ENCODE results near the gene WNT16.

The WNT16 gene

GRCh38 chr7:121343302-121343701 is 14.5 kb downstream of the WNT16 start:
- intact Hi-C loops (cut with micrococcal nuclease), result no loop called here
- H3K27ac Mint-ChIP-seq, result no peak overlapping the region
- no peaks in the 10 kb centered on the region for H3K9me3 Mint-ChIP-seq
- H3K4me3 Mint-ChIP-seq, result no peak overlapping the region
- H3K4me1 Mint-ChIP-seq (ENCODE audit: low read depth), result no peaks in the 10 kb centered on the region
- H3K27me3 Mint-ChIP-seq, result no peaks in the 10 kb centered on the region
- H3K36me3 Mint-ChIP-seq (ENCODE audit: low read depth), result peaks cover 21% of the 10 kb centered on the region

GRCh38 chr7:121344093-121344492 is 15.3 kb downstream of the WNT16 start:
- Mint-ChIP-seq H3K27ac (no peak overlapping the region), H3K4me3 (no peak overlapping the region), H3K27me3 (no peaks in the 10 kb centered on the region), H3K4me1 (ENCODE audit: low read depth) (no peaks in the 10 kb centered on the region), H3K9me3 (no peaks in the 10 kb centered on the region), H3K36me3 (ENCODE audit: low read depth) (peaks cover 21% of the 10 kb centered on the region)
- intact Hi-C loops (cut with micrococcal nuclease), result no loop called here

- no peak overlapping the region for H3K27ac Mint-ChIP-seq
- no peaks in the 10 kb centered on the region for H3K27me3 Mint-ChIP-seq
- peaks cover 21% of the 10 kb centered on the region for H3K36me3 Mint-ChIP-seq (ENCODE audit: low read depth)
- H3K9me3 Mint-ChIP-seq, result no peaks in the 10 kb centered on the region
- H3K4me3 Mint-ChIP-seq, result no peak overlapping the region
- intact Hi-C loops (cut with micrococcal nuclease), result no loop called here
- H3K4me1 Mint-ChIP-seq (ENCODE audit: low read depth), result no peaks in the 10 kb centered on the region
Measured at GRCh38 chr7:121344497-121344896, 15.7 kb downstream of the WNT16 start.

GRCh38 chr7:121351682-121352081 is 22.9 kb downstream of the WNT16 start:
- Mint-ChIP-seq H3K27ac (no peak overlapping the region), H3K9me3 (no peaks in the 10 kb centered on the region), H3K4me3 (no peak overlapping the region), H3K4me1 (ENCODE audit: low read depth) (no peaks in the 10 kb centered on the region), H3K36me3 (ENCODE audit: low read depth) (peaks cover 40% of the 10 kb centered on the region), H3K27me3 (no peaks in the 10 kb centered on the region)
- intact Hi-C loops (cut with micrococcal nuclease), result no loop called here

GRCh38 chr7:121352323-121352722 is 23.5 kb downstream of the WNT16 start:
- H3K4me3 Mint-ChIP-seq, result no peak overlapping the region

GRCh38 chr7:121355574-121355973 is 26.8 kb downstream of the WNT16 start:
- H3K36me3 Mint-ChIP-seq (ENCODE audit: low read depth), result peaks cover 41% of the 10 kb centered on the region
- no peak overlapping the region for H3K4me3 Mint-ChIP-seq
- intact Hi-C loops (cut with micrococcal nuclease), result no loop called here
- H3K9me3 Mint-ChIP-seq, result no peaks in the 10 kb centered on the region
- no peaks in the 10 kb centered on the region for H3K27me3 Mint-ChIP-seq
- H3K4me1 Mint-ChIP-seq (ENCODE audit: low read depth), result no peaks in the 10 kb centered on the region
- H3K27ac Mint-ChIP-seq, result no peak overlapping the region

More at GRCh38 chr7:121352323-121352722, 23.5 kb downstream of the WNT16 start:
- Mint-ChIP-seq H3K4me1 (ENCODE audit: low read depth) (no peaks in the 10 kb centered on the region), H3K9me3 (no peaks in the 10 kb centered on the region), H3K27me3 (no peaks in the 10 kb centered on the region), H3K36me3 (ENCODE audit: low read depth) (peaks cover 40% of the 10 kb centered on the region), H3K27ac (no peak overlapping the region)
- intact Hi-C loops (cut with micrococcal nuclease), result no loop called here

- Mint-ChIP-seq H3K27ac (no peak overlapping the region), H3K9me3 (no peaks in the 10 kb centered on the region), H3K27me3 (no peaks in the 10 kb centered on the region), H3K4me3 (no peak overlapping the region), H3K4me1 (ENCODE audit: low read depth) (no peaks in the 10 kb centered on the region), H3K36me3 (ENCODE audit: low read depth) (peaks cover 53% of the 10 kb centered on the region)
- intact Hi-C loops (cut with micrococcal nuclease), result no loop called here
Measured at GRCh38 chr7:121360564-121360963, 31.8 kb downstream of the WNT16 start.

GRCh38 chr7:121366852-121367431 is 38.1 kb downstream of the WNT16 start:
- Mint-ChIP-seq H3K27me3 (no peaks in the 10 kb centered on the region), H3K9me3 (no peaks in the 10 kb centered on the region), H3K36me3 (ENCODE audit: low read depth) (peaks cover 52% of the 10 kb centered on the region), H3K4me1 (ENCODE audit: low read depth) (no peaks in the 10 kb centered on the region), H3K4me3 (no peak overlapping the region), H3K27ac (no peak overlapping the region)
- intact Hi-C loops (cut with micrococcal nuclease), result loop anchor here (1.0 kb wide), 1 partner anchor 180 kb away; no protein-coding TSS in a partner anchor

- no peak overlapping the region for H3K4me3 Mint-ChIP-seq
- intact Hi-C loops (cut with micrococcal nuclease), result no loop called here
- no peaks in the 10 kb centered on the region for H3K27me3 Mint-ChIP-seq
Measured at GRCh38 chr7:121369462-121369861, 40.7 kb downstream of the WNT16 start.

GRCh38 chr7:121371367-121371766 is 42.6 kb downstream of the WNT16 start:
- no peak overlapping the region for H3K27ac Mint-ChIP-seq

More at GRCh38 chr7:121369462-121369861, 40.7 kb downstream of the WNT16 start:
- Mint-ChIP-seq H3K36me3 (ENCODE audit: low read depth) (peaks cover 43% of the 10 kb centered on the region), H3K4me1 (ENCODE audit: low read depth) (no peaks in the 10 kb centered on the region), H3K27ac (peak overlapping the region; percentile 33), H3K9me3 (no peaks in the 10 kb centered on the region)

GRCh38 chr7:121371883-121372282 is 43.1 kb downstream of the WNT16 start:
- H3K9me3 Mint-ChIP-seq, result no peaks in the 10 kb centered on the region
- intact Hi-C loops (cut with micrococcal nuclease), result no loop called here
- H3K36me3 Mint-ChIP-seq (ENCODE audit: low read depth), result peaks cover 63% of the 10 kb centered on the region
- no peaks in the 10 kb centered on the region for H3K27me3 Mint-ChIP-seq
- H3K27ac Mint-ChIP-seq, result no peak overlapping the region
- no peaks in the 10 kb centered on the region for H3K4me1 Mint-ChIP-seq (ENCODE audit: low read depth)
- H3K4me3 Mint-ChIP-seq, result no peak overlapping the region

More at GRCh38 chr7:121371367-121371766, 42.6 kb downstream of the WNT16 start:
- Mint-ChIP-seq H3K36me3 (ENCODE audit: low read depth) (peaks cover 62% of the 10 kb centered on the region), H3K4me1 (ENCODE audit: low read depth) (no peaks in the 10 kb centered on the region), H3K4me3 (no peak overlapping the region), H3K27me3 (no peaks in the 10 kb centered on the region), H3K9me3 (no peaks in the 10 kb centered on the region)
- intact Hi-C loops (cut with micrococcal nuclease), result no loop called here

- Mint-ChIP-seq H3K4me1 (ENCODE audit: low read depth) (no peaks in the 10 kb centered on the region), H3K36me3 (ENCODE audit: low read depth) (peaks cover 62% of the 10 kb centered on the region), H3K27ac (no peak overlapping the region), H3K9me3 (no peaks in the 10 kb centered on the region), H3K4me3 (no peak overlapping the region), H3K27me3 (no peaks in the 10 kb centered on the region)
- intact Hi-C loops (cut with micrococcal nuclease), result no loop called here
Measured at GRCh38 chr7:121372376-121373010, 43.7 kb downstream of the WNT16 start.

GRCh38 chr7:121373177-121373576 is 44.4 kb downstream of the WNT16 start:
- Mint-ChIP-seq H3K36me3 (ENCODE audit: low read depth) (peaks cover 61% of the 10 kb centered on the region), H3K4me3 (no peak overlapping the region), H3K9me3 (no peaks in the 10 kb centered on the region), H3K27ac (no peak overlapping the region), H3K4me1 (ENCODE audit: low read depth) (no peaks in the 10 kb centered on the region), H3K27me3 (no peaks in the 10 kb centered on the region)
- intact Hi-C loops (cut with micrococcal nuclease), result no loop called here

GRCh38 chr7:121376979-121377378 is 48.2 kb downstream of the WNT16 start:
- H3K27me3 Mint-ChIP-seq, result no peaks in the 10 kb centered on the region
- H3K4me3 Mint-ChIP-seq, result no peak overlapping the region
- intact Hi-C loops (cut with micrococcal nuclease), result no loop called here
- H3K27ac Mint-ChIP-seq, result no peak overlapping the region
- H3K9me3 Mint-ChIP-seq, result no peaks in the 10 kb centered on the region
- H3K4me1 Mint-ChIP-seq (ENCODE audit: low read depth), result peaks cover 9% of the 10 kb centered on the region
- H3K36me3 Mint-ChIP-seq (ENCODE audit: low read depth), result peaks cover 38% of the 10 kb centered on the region

- no peaks in the 10 kb centered on the region for H3K27me3 Mint-ChIP-seq
- H3K9me3 Mint-ChIP-seq, result no peaks in the 10 kb centered on the region
- H3K4me1 Mint-ChIP-seq (ENCODE audit: low read depth), result peaks cover 9% of the 10 kb centered on the region
- peaks cover 26% of the 10 kb centered on the region for H3K36me3 Mint-ChIP-seq (ENCODE audit: low read depth)
- H3K27ac Mint-ChIP-seq, result no peak overlapping the region
- H3K4me3 Mint-ChIP-seq, result no peak overlapping the region
- intact Hi-C loops (cut with micrococcal nuclease), result loop anchor here (10.0 kb wide), 1 partner anchor 425 kb away; the partner anchor contains the start of gene ING3
Measured at GRCh38 chr7:121379930-121380329, 51.1 kb downstream of the WNT16 start.

Data from dendritic cell treated with granulocyte-macrophage colony-stimulating factor and Interleukin-4, amounts not matched to agents 40 ng/mL and 50 ng/mL, for 4 days (primary cell).